ENCODE data around the gene EIF5.

DNA sequence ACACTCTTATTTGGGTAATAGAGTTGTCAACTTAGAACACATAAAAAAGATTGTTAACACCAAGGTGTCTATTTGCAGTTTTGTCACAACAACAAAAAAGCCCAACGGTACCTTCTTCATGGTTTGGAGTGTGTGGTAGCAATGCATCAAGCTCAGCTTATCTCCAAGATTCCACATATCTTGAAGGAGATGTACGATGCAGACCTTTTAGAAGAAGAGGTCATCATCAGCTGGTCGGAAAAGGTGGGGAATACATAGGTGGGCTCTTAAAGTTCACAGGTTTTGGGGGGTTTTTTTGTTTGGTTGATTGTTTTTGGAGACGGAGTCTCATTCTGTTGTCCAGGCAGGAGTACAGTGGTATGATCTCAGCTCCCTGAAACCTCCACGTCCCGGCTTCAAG is 5.5 kb downstream of the EIF5 start:
- TF ChIP-seq CTCF (IDR thresholded peaks at IDR 0.05), result no peak
- no peak for TF ChIP-seq POLR2A (IDR thresholded peaks at IDR 0.05)
